ENCODE measurements around the gene CLMN.

The CLMN gene

GRCh38 chr14:95253039-95253630, 66.6 kb downstream of the CLMN start:
- H3K27me3 ChIP-seq (ENCODE audit: control insufficient read depth in 1 of 2, insufficient read depth in 2 of 2, low read length in 2 of 2) = peaks cover 0 to 2% of the 10 kb centered on the region in 2 donors
- no peak overlapping the region for H3K9ac ChIP-seq (ENCODE audit: low read length in 2 of 2)
- H3K9me3 ChIP-seq (ENCODE audit: control insufficient read depth in 2 of 2, low read length in 2 of 2) = no peaks in the 10 kb centered on the region
- H3K4me1 ChIP-seq (ENCODE audit: control insufficient read depth, insufficient read depth, low read length) = no peaks in the 10 kb centered on the region
- H3K27ac ChIP-seq (ENCODE audit: low read length) = no peak overlapping the region
- H3K36me3 ChIP-seq (ENCODE audit: control insufficient read depth in 2 of 2, insufficient read depth in 2 of 2, low read length in 2 of 2) = no peaks in the 10 kb centered on the region
- H3K4me3 ChIP-seq (ENCODE audit: low read length in 2 of 2) = no peak overlapping the region

- H3K9ac ChIP-seq (ENCODE audit: low read length in 2 of 2) = no peak overlapping the region
- no peak overlapping the region for H3K4me3 ChIP-seq (ENCODE audit: low read length in 2 of 2)
- H3K27ac ChIP-seq (ENCODE audit: low read length) = no peak overlapping the region
- H3K36me3 ChIP-seq (ENCODE audit: control insufficient read depth in 2 of 2, insufficient read depth in 2 of 2, low read length in 2 of 2) = no peaks in the 10 kb centered on the region
- no peaks in the 10 kb centered on the region for H3K4me1 ChIP-seq (ENCODE audit: control insufficient read depth, insufficient read depth, low read length)
- no peaks in the 10 kb centered on the region for H3K27me3 ChIP-seq (ENCODE audit: control insufficient read depth in 1 of 2, insufficient read depth in 2 of 2, low read length in 2 of 2)
- H3K9me3 ChIP-seq (ENCODE audit: control insufficient read depth in 2 of 2, low read length in 2 of 2) = no peaks in the 10 kb centered on the region
These were observed 67.5 kb downstream of the CLMN start for GRCh38 chr14:95252219-95252618.

- Histone ChIP-seq H3K27me3 (ENCODE audit: control insufficient read depth in 1 of 2, insufficient read depth in 2 of 2, low read length in 2 of 2) (no peaks in the 10 kb centered on the region), H3K9ac (ENCODE audit: low read length in 2 of 2) (no peak overlapping the region), H3K36me3 (ENCODE audit: control insufficient read depth in 2 of 2, insufficient read depth in 2 of 2, low read length in 2 of 2) (no peaks in the 10 kb centered on the region), H3K9me3 (ENCODE audit: control insufficient read depth in 2 of 2, low read length in 2 of 2) (no peaks in the 10 kb centered on the region), H3K4me3 (ENCODE audit: low read length in 2 of 2) (no peak overlapping the region), H3K27ac (ENCODE audit: low read length) (no peak overlapping the region), H3K4me1 (ENCODE audit: control insufficient read depth, insufficient read depth, low read length) (no peaks in the 10 kb centered on the region)
These were observed 68.8 kb downstream of the CLMN start for GRCh38 chr14:95250936-95251335.

- H3K9me3 ChIP-seq (ENCODE audit: control insufficient read depth in 2 of 2, low read length in 2 of 2) = no peaks in the 10 kb centered on the region
- H3K27ac ChIP-seq (ENCODE audit: low read length) = no peak overlapping the region
- H3K4me3 ChIP-seq (ENCODE audit: low read length in 2 of 2) = no peak overlapping the region
- no peaks in the 10 kb centered on the region for H3K36me3 ChIP-seq (ENCODE audit: control insufficient read depth in 2 of 2, insufficient read depth in 2 of 2, low read length in 2 of 2)
- H3K4me1 ChIP-seq (ENCODE audit: control insufficient read depth, insufficient read depth, low read length) = no peaks in the 10 kb centered on the region
- no peak overlapping the region for H3K9ac ChIP-seq (ENCODE audit: low read length in 2 of 2)
- no peaks in the 10 kb centered on the region for H3K27me3 ChIP-seq (ENCODE audit: control insufficient read depth in 1 of 2, insufficient read depth in 2 of 2, low read length in 2 of 2)
These were observed 69.5 kb downstream of the CLMN start for GRCh38 chr14:95250140-95250769.

GRCh38 chr14:95248432-95248831, 71.3 kb downstream of the CLMN start:
- Histone ChIP-seq H3K9me3 (ENCODE audit: control insufficient read depth in 2 of 2, low read length in 2 of 2) (no peaks in the 10 kb centered on the region), H3K27ac (ENCODE audit: low read length) (no peak overlapping the region), H3K4me3 (ENCODE audit: low read length in 2 of 2) (no peak overlapping the region), H3K27me3 (ENCODE audit: control insufficient read depth in 1 of 2, insufficient read depth in 2 of 2, low read length in 2 of 2) (no peaks in the 10 kb centered on the region), H3K4me1 (ENCODE audit: control insufficient read depth, insufficient read depth, low read length) (no peaks in the 10 kb centered on the region), H3K9ac (ENCODE audit: low read length in 2 of 2) (no peak overlapping the region), H3K36me3 (ENCODE audit: control insufficient read depth in 2 of 2, insufficient read depth in 2 of 2, low read length in 2 of 2) (no peaks in the 10 kb centered on the region)

- Histone ChIP-seq H3K4me1 (ENCODE audit: control insufficient read depth, insufficient read depth, low read length) (no peaks in the 10 kb centered on the region), H3K27ac (ENCODE audit: low read length) (no peak overlapping the region), H3K27me3 (ENCODE audit: control insufficient read depth in 1 of 2, insufficient read depth in 2 of 2, low read length in 2 of 2) (no peaks in the 10 kb centered on the region), H3K4me3 (ENCODE audit: low read length in 2 of 2) (no peak overlapping the region), H3K9me3 (ENCODE audit: control insufficient read depth in 2 of 2, low read length in 2 of 2) (no peaks in the 10 kb centered on the region), H3K36me3 (ENCODE audit: control insufficient read depth in 2 of 2, insufficient read depth in 2 of 2, low read length in 2 of 2) (no peaks in the 10 kb centered on the region), H3K9ac (ENCODE audit: low read length in 2 of 2) (no peak overlapping the region)
These were observed 72.8 kb downstream of the CLMN start for GRCh38 chr14:95246870-95247269.

GRCh38 chr14:95245334-95245733, 74.4 kb downstream of the CLMN start:
- no peak overlapping the region for H3K4me3 ChIP-seq (ENCODE audit: low read length in 2 of 2)
- H3K4me1 ChIP-seq (ENCODE audit: control insufficient read depth, insufficient read depth, low read length) = no peaks in the 10 kb centered on the region
- no peaks in the 10 kb centered on the region for H3K27me3 ChIP-seq (ENCODE audit: control insufficient read depth in 1 of 2, insufficient read depth in 2 of 2, low read length in 2 of 2)
- H3K36me3 ChIP-seq (ENCODE audit: control insufficient read depth in 2 of 2, insufficient read depth in 2 of 2, low read length in 2 of 2) = no peaks in the 10 kb centered on the region
- no peak overlapping the region for H3K27ac ChIP-seq (ENCODE audit: low read length)
- H3K9me3 ChIP-seq (ENCODE audit: control insufficient read depth in 2 of 2, low read length in 2 of 2) = no peaks in the 10 kb centered on the region
- no peak overlapping the region for H3K9ac ChIP-seq (ENCODE audit: low read length in 2 of 2)

- Histone ChIP-seq H3K36me3 (ENCODE audit: control insufficient read depth in 2 of 2, insufficient read depth in 2 of 2, low read length in 2 of 2) (no peaks in the 10 kb centered on the region), H3K9me3 (ENCODE audit: control insufficient read depth in 2 of 2, low read length in 2 of 2) (no peaks in the 10 kb centered on the region), H3K4me3 (ENCODE audit: low read length in 2 of 2) (no peak overlapping the region), H3K9ac (ENCODE audit: low read length in 2 of 2) (no peak overlapping the region), H3K27me3 (ENCODE audit: control insufficient read depth in 1 of 2, insufficient read depth in 2 of 2, low read length in 2 of 2) (no peaks in the 10 kb centered on the region), H3K27ac (ENCODE audit: low read length) (no peak overlapping the region), H3K4me1 (ENCODE audit: control insufficient read depth, insufficient read depth, low read length) (no peaks in the 10 kb centered on the region)
These were observed 75.1 kb downstream of the CLMN start for GRCh38 chr14:95244587-95244986.

- Histone ChIP-seq H3K4me1 (ENCODE audit: control insufficient read depth, insufficient read depth, low read length) (no peaks in the 10 kb centered on the region), H3K36me3 (ENCODE audit: control insufficient read depth in 2 of 2, insufficient read depth in 2 of 2, low read length in 2 of 2) (no peaks in the 10 kb centered on the region), H3K9me3 (ENCODE audit: control insufficient read depth in 2 of 2, low read length in 2 of 2) (no peaks in the 10 kb centered on the region), H3K4me3 (ENCODE audit: low read length in 2 of 2) (no peak overlapping the region), H3K27ac (ENCODE audit: low read length) (no peak overlapping the region), H3K27me3 (ENCODE audit: control insufficient read depth in 1 of 2, insufficient read depth in 2 of 2, low read length in 2 of 2) (no peaks in the 10 kb centered on the region), H3K9ac (ENCODE audit: low read length in 2 of 2) (no peak overlapping the region)
These were observed 76.8 kb downstream of the CLMN start for GRCh38 chr14:95242870-95243269.

GRCh38 chr14:95240859-95241813, 78.6 kb downstream of the CLMN start:
- Histone ChIP-seq H3K4me1 (ENCODE audit: control insufficient read depth, insufficient read depth, low read length) (peaks cover 3% of the 10 kb centered on the region), H3K27me3 (ENCODE audit: control insufficient read depth in 1 of 2, insufficient read depth in 2 of 2, low read length in 2 of 2) (no peaks in the 10 kb centered on the region), H3K27ac (ENCODE audit: low read length) (no peak overlapping the region)

More at GRCh38 chr14:95240859-95241813, 78.6 kb downstream of the CLMN start:
- Histone ChIP-seq H3K4me3 (ENCODE audit: low read length in 2 of 2) (no peak overlapping the region), H3K9me3 (ENCODE audit: control insufficient read depth in 2 of 2, low read length in 2 of 2) (no peaks in the 10 kb centered on the region), H3K36me3 (ENCODE audit: control insufficient read depth in 2 of 2, insufficient read depth in 2 of 2, low read length in 2 of 2) (no peaks in the 10 kb centered on the region), H3K9ac (ENCODE audit: low read length in 2 of 2) (no peak overlapping the region)

Data from stomach smooth muscle (tissue), 2 donors.